ENCODE measurements around the gene TAF7.

DNA sequence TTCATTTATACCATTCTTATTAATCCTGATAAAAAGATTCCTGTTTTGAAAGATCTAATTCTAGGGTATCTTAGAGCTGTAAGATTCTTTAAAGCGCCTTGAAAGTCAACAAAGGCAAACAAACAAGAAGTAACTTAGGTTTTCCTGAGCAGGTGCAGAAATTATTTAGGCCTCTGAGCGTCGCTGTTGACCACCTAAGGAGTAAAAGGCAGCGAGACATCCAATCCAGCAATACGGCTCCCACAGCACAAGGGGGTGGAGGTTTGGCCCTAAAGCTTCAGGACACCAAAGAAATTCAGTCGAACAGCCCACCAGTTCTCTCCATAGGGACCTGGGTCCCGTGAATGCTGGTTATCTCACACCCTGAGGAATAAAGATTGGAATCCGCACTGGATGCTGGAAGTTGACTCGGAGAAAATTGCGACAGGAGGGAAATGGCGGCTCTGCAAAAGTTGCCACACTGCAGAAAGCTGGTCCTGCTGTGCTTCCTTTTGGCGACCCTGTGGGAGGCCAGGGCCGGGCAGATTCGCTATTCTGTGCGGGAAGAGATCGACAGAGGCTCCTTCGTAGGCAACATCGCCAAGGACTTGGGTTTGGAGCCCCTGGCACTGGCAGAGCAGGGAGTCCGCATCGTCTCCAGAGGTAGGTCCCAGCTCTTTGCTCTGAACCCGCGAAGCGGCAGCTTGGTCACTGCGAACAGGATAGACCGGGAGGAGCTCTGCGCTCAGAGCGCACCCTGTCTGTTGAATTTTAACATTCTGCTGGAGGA, 18.1 kb upstream of the TAF7 start, which contains the start of gene PCDHGA2:
- TF ChIP-seq POLR2A (IDR thresholded peaks at IDR 0.05), result no peak
- TF ChIP-seq, protein P1, sequence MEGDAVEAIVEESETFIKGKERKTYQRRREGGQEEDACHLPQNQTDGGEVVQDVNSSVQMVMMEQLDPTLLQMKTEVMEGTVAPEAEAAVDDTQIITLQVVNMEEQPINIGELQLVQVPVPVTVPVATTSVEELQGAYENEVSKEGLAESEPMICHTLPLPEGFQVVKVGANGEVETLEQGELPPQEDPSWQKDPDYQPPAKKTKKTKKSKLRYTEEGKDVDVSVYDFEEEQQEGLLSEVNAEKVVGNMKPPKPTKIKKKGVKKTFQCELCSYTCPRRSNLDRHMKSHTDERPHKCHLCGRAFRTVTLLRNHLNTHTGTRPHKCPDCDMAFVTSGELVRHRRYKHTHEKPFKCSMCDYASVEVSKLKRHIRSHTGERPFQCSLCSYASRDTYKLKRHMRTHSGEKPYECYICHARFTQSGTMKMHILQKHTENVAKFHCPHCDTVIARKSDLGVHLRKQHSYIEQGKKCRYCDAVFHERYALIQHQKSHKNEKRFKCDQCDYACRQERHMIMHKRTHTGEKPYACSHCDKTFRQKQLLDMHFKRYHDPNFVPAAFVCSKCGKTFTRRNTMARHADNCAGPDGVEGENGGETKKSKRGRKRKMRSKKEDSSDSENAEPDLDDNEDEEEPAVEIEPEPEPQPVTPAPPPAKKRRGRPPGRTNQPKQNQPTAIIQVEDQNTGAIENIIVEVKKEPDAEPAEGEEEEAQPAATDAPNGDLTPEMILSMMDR (IDR thresholded peaks at IDR 0.05), result peak in 3 of 6 experiments; percentile 9 to 14 (median 10)
